NOMO-1 (cell line): ENCODE measurements around the gene CSNK1E.

Source experiments
- DNase-seq, 2 experiments: peaks; one replicate each; lab custom pipeline; 2025; ENCODE audit not compliant: unreplicated experiment in 2 of 2; lab: John Stamatoyannopoulos, UW

Gene CSNK1E

GRCh38 chr22:38282397-38282796 lies 34.8 kb downstream of the CSNK1E start:
- no peak for DNase-seq

- DNase-seq, result no peak
Observed at GRCh38 chr22:38276166-38276565, 41.1 kb downstream of the CSNK1E start.

- no peak for DNase-seq
Observed at GRCh38 chr22:38273135-38273826, 44.0 kb downstream of the CSNK1E start.

- DNase-seq, result peak; percentile 49 to 70
Observed at GRCh38 chr22:38272373-38273134, 44.7 kb downstream of the CSNK1E start, which contains the start of gene TMEM184B. Gene TMEM184B, minus strand, starts transcription at chr22:38273010. Its CDS starts 25,049 bp downstream, at chr22:38247961.

- no peak for DNase-seq
Observed at GRCh38 chr22:38271927-38272372, 45.3 kb downstream of the CSNK1E start.

GRCh38 chr22:38271101-38271500 lies 46.1 kb downstream of the CSNK1E start:
- DNase-seq, result no peak

GRCh38 chr22:38270091-38270992 lies 46.9 kb downstream of the CSNK1E start:
- DNase-seq, result no peak

GRCh38 chr22:38269466-38269865 lies 47.8 kb downstream of the CSNK1E start:
- no peak for DNase-seq

- DNase-seq, result no peak
Observed at GRCh38 chr22:38267086-38267485, 50.1 kb downstream of the CSNK1E start.

- DNase-seq, result no peak
Observed at GRCh38 chr22:38266120-38266519, 51.1 kb downstream of the CSNK1E start.

- DNase-seq, result no peak
Observed at GRCh38 chr22:38264322-38264843, 52.9 kb downstream of the CSNK1E start.

GRCh38 chr22:38262051-38262795 lies 55.0 kb downstream of the CSNK1E start:
- peak in 1 of 2 experiments; percentile 31 for DNase-seq

- no peak for DNase-seq
Observed at GRCh38 chr22:38260761-38261681, 56.2 kb downstream of the CSNK1E start.

GRCh38 chr22:38259370-38259769 lies 57.9 kb downstream of the CSNK1E start:
- peak in 1 of 2 experiments; percentile 20 for DNase-seq

- DNase-seq, result no peak
Observed at GRCh38 chr22:38258895-38259294, 58.3 kb downstream of the CSNK1E start.

GRCh38 chr22:38257650-38258250 lies 59.5 kb downstream of the CSNK1E start:
- DNase-seq, result no peak

- no peak for DNase-seq
Observed at GRCh38 chr22:38257181-38257580, 60.1 kb downstream of the CSNK1E start.

GRCh38 chr22:38255697-38256096 lies 61.5 kb downstream of the CSNK1E start:
- DNase-seq, result no peak

- no peak for DNase-seq
Observed at GRCh38 chr22:38251341-38251692, 65.9 kb downstream of the CSNK1E start.
